MCF 10A (cell line): ENCODE data around the gene ZNF43. TPM values are rescaled to one million over a fixed set of nuclear protein-coding genes. Genes with fewer than 3 reads are reported as not detected.
"Not testable (repeated sequence)": the region's sequence is repeated elsewhere in the genome, so short reads cannot be mapped to it uniquely, and the experiment has no call there.

Source experiments
- BruUV-seq: library from RNA; stranded (reverse); fragments of 400-500 nt; replicated peaks from 2 replicates; lab custom pipeline; 2021; lab: Mats Ljungman, UMichigan
- CTCF ChIA-PET: fragments of 300-600 bp; sonication (Branson Sonifier 250); formaldehyde crosslinking; extraction: SDS; loops from one replicate; lab custom pipeline; 2021; ENCODE audit warnings: antibody characterized with exemption, inconsistent platforms; lab: Yijun Ruan, JAX
- POLR2A ChIA-PET: fragments of 300-600, 350-650 bp; sonication (Branson Sonifier 250); formaldehyde crosslinking; extraction: SDS; loops from one replicate; lab custom pipeline; 2020; ENCODE audit warnings: antibody characterized with exemption, inconsistent platforms; lab: Yijun Ruan, JAX
- DNase-seq: peaks from one replicate; pipeline ENCODE4 v3.0.0-alpha.2; 2018; ENCODE audit not compliant: unreplicated experiment
- H3K27ac Mint-ChIP-seq: one replicate; pipeline ENCODE4 v1.8.0; 2022; ENCODE audit warnings: mild to moderate bottlenecking, low read depth, mixed read lengths; ENCODE audit not compliant: unreplicated experiment
- H3K27me3 Mint-ChIP-seq: one replicate; pipeline ENCODE4 v1.8.0; 2022; ENCODE audit warnings: mixed read lengths; ENCODE audit not compliant: insufficient read depth, unreplicated experiment
- H3K36me3 Mint-ChIP-seq: one replicate; pipeline ENCODE4 v1.8.0; 2022; ENCODE audit warnings: mild to moderate bottlenecking, moderate library complexity, mixed read lengths; ENCODE audit not compliant: insufficient read depth, unreplicated experiment
- H3K4me1 Mint-ChIP-seq: one replicate; pipeline ENCODE4 v1.8.0; 2022; ENCODE audit warnings: mixed read lengths; ENCODE audit not compliant: insufficient read depth, unreplicated experiment
- H3K4me3 Mint-ChIP-seq: one replicate; pipeline ENCODE4 v1.8.0; 2022; ENCODE audit warnings: mild to moderate bottlenecking, moderate library complexity, mixed read lengths; ENCODE audit not compliant: unreplicated experiment
- H3K9me3 Mint-ChIP-seq: one replicate; pipeline ENCODE4 v1.8.0; 2022; ENCODE audit warnings: mixed read lengths; ENCODE audit not compliant: unreplicated experiment
- CTCF ChIP-seq: fragments of 200-600 bp; IDR thresholded peaks from one replicate; pipeline ENCODE4 v1.8.0; 2022; ENCODE audit warnings: antibody characterized with exemption, mild to moderate bottlenecking; ENCODE audit not compliant: unreplicated experiment
- intact Hi-C: fragments of 100-400 bp; cut with micrococcal nuclease; formaldehyde crosslinking; loops from 2 replicates; pipeline ENCODE4 v1.14.1; 2022
- total RNA-seq: library from RNA; stranded (reverse); gene quantifications from 2 replicates; pipeline ENCODE4 v1.2.3, GENCODE V29; 2022

ZNF43 gene
- total RNA-seq, 1 experiment from 2014 or later, result 0.09 TPM

- TF ChIP-seq CTCF, result no peak
- intact Hi-C loops, result no loop called here
- no peaks in the 10 kb centered on the region for H3K4me1 Mint-ChIP-seq
- ChIA-PET POLR2A (no interaction called here), CTCF (interaction anchor here (0.6 kb wide), 1 partner anchor 325 kb away, joined by 3 read pairs; no protein-coding TSS in a partner anchor)
- no TSS peak for BruUV-seq
- H3K9me3 Mint-ChIP-seq, result peaks cover 23% of the 10 kb centered on the region
- H3K27ac Mint-ChIP-seq, result no peak overlapping the region
- no peak for DNase-seq
- H3K36me3 Mint-ChIP-seq, result no peaks in the 10 kb centered on the region
- no peak overlapping the region for H3K4me3 Mint-ChIP-seq
- no peaks in the 10 kb centered on the region for H3K27me3 Mint-ChIP-seq
Observed at GRCh38 chr19:21878646-21879045, 42.7 kb upstream of the ZNF43 start.

- H3K9me3 Mint-ChIP-seq, result peaks cover 20% of the 10 kb centered on the region
Observed at GRCh38 chr19:21877976-21878375, 42.0 kb upstream of the ZNF43 start.

GRCh38 chr19:21876608-21877007 lies 40.6 kb upstream of the ZNF43 start:
- H3K4me3 Mint-ChIP-seq, H3K4me1 Mint-ChIP-seq, H3K27ac Mint-ChIP-seq, intact Hi-C loops, H3K27me3 Mint-ChIP-seq, BruUV-seq, POLR2A ChIA-PET, DNase-seq, H3K36me3 Mint-ChIP-seq: not testable (repeated sequence)
- peaks cover 20% of the 10 kb centered on the region for H3K9me3 Mint-ChIP-seq
- CTCF ChIA-PET, result interaction anchor here (0.7 kb wide), 1 partner anchor 297 kb away, joined by 4 read pairs; no protein-coding TSS in a partner anchor

More at GRCh38 chr19:21877976-21878375, 42.0 kb upstream of the ZNF43 start:
- no peaks in the 10 kb centered on the region for H3K27me3 Mint-ChIP-seq
- H3K4me3 Mint-ChIP-seq, result no peak overlapping the region
- no peak overlapping the region for H3K27ac Mint-ChIP-seq
- H3K36me3 Mint-ChIP-seq, result no peaks in the 10 kb centered on the region
- ChIA-PET POLR2A (no interaction called here), CTCF (interaction anchor here (0.6 kb wide), 1 partner anchor 202 kb away, joined by 3 read pairs; no protein-coding TSS in a partner anchor)
- no peak for DNase-seq
- TF ChIP-seq CTCF, result no peak
- BruUV-seq, result no TSS peak
- no peaks in the 10 kb centered on the region for H3K4me1 Mint-ChIP-seq
- intact Hi-C loops, result no loop called here

- BruUV-seq, result no TSS peak
- H3K27ac Mint-ChIP-seq, result no peak overlapping the region
- DNase-seq, result no peak
- no peaks in the 10 kb centered on the region for H3K27me3 Mint-ChIP-seq
- no peaks in the 10 kb centered on the region for H3K36me3 Mint-ChIP-seq
- no peak overlapping the region for H3K4me3 Mint-ChIP-seq
- ChIA-PET POLR2A (no interaction called here), CTCF (no interaction called here)
- TF ChIP-seq CTCF, result no peak
- intact Hi-C loops, result no loop called here
- no peaks in the 10 kb centered on the region for H3K4me1 Mint-ChIP-seq
- H3K9me3 Mint-ChIP-seq, result peaks cover 20% of the 10 kb centered on the region
Observed at GRCh38 chr19:21856773-21857514, 21.0 kb upstream of the ZNF43 start.
